ENCODE data around the gene KNG1.

- TF ChIP-seq POLR2A (IDR thresholded peaks at IDR 0.05) (no peak), CTCF (IDR thresholded peaks at IDR 0.05) (no peak)
Measured at GRCh38 chr3:186782542-186783057, 65.4 kb downstream of the KNG1 start.
